WERI-Rb-1 (cell line): ENCODE data around the gene PPP1R13L.

ENCODE experiments used
- DNase-seq: peaks from one replicate; pipeline ENCODE4 v3.0.0-alpha.2; 2020
- H3K27ac ChIP-seq: fragments of 250-450 bp; sonication (Bioruptor Pico); 2 replicates; pipeline ENCODE4 v1.5.1; 2020; ENCODE audit warnings: mild to moderate bottlenecking, moderate library complexity
- H3K27me3 ChIP-seq: fragments of 250-450 bp; sonication (Bioruptor Pico); 2 replicates; pipeline ENCODE4 v1.5.1; 2021; ENCODE audit warnings: mild to moderate bottlenecking, low read depth, moderate library complexity; ENCODE audit not compliant: insufficient read depth, severe bottlenecking
- H3K36me3 ChIP-seq: fragments of 250-450 bp; sonication (Bioruptor Pico); 2 replicates; pipeline ENCODE4 v1.5.1; 2020; ENCODE audit warnings: mild to moderate bottlenecking, moderate library complexity
- H3K4me3 ChIP-seq: 2 replicates; pipeline ENCODE4 v1.5.1; 2011; ENCODE audit warnings: low read depth, mild to moderate bottlenecking, control low read depth, low read length
- H3K9me3 ChIP-seq: fragments of 250-450 bp; sonication (Bioruptor Pico); 2 replicates; pipeline ENCODE4 v1.5.1; 2021; ENCODE audit warnings: mild to moderate bottlenecking, moderate library complexity; ENCODE audit not compliant: severe bottlenecking
- TF ChIP-seq, protein P1 (sequence below): IDR thresholded peaks from 2 replicates; pipeline ENCODE4 v1.5.1; 2011; ENCODE audit warnings: low read depth, mild to moderate bottlenecking, control low read depth, inconsistent platforms, low read length

The PPP1R13L gene

DNA sequence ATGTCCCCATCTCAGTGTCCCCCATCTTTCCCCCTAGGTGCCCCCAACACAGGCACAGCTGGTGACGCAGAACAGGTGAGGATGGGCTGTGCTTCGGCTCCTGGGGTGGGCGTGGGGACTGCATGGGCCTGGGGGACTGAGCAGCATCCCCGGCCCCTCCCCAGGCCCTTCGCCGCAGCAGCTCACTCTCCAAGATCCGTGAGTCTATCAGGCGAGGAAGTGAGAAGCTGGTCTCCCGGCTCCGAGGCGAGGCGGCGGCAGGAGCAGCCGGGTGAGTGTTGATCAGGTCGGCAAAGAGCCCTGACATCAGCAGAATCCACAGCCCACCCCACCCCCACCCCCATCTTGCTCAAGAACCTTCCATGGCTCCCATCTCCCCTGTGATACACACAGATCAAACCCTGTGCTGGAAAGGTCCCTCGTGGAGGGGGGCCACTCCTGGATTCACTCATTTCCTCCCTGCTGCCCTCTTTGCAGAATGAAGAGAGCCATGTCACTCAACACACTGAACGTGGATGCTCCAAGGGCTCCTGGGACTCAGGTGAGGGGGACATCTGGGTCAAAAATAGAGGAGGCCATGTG, 54.3 kb downstream of the PPP1R13L start:
- H3K36me3 ChIP-seq, result peaks cover 48% of the 10 kb centered on the region
- DNase-seq, result no peak
- no peaks in the 10 kb centered on the region for H3K9me3 ChIP-seq
- TF ChIP-seq, protein P1, sequence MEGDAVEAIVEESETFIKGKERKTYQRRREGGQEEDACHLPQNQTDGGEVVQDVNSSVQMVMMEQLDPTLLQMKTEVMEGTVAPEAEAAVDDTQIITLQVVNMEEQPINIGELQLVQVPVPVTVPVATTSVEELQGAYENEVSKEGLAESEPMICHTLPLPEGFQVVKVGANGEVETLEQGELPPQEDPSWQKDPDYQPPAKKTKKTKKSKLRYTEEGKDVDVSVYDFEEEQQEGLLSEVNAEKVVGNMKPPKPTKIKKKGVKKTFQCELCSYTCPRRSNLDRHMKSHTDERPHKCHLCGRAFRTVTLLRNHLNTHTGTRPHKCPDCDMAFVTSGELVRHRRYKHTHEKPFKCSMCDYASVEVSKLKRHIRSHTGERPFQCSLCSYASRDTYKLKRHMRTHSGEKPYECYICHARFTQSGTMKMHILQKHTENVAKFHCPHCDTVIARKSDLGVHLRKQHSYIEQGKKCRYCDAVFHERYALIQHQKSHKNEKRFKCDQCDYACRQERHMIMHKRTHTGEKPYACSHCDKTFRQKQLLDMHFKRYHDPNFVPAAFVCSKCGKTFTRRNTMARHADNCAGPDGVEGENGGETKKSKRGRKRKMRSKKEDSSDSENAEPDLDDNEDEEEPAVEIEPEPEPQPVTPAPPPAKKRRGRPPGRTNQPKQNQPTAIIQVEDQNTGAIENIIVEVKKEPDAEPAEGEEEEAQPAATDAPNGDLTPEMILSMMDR, result no peak
- H3K27ac ChIP-seq, result no peak overlapping the region
- H3K4me3 ChIP-seq, result no peak overlapping the region
- no peaks in the 10 kb centered on the region for H3K27me3 ChIP-seq

DNA sequence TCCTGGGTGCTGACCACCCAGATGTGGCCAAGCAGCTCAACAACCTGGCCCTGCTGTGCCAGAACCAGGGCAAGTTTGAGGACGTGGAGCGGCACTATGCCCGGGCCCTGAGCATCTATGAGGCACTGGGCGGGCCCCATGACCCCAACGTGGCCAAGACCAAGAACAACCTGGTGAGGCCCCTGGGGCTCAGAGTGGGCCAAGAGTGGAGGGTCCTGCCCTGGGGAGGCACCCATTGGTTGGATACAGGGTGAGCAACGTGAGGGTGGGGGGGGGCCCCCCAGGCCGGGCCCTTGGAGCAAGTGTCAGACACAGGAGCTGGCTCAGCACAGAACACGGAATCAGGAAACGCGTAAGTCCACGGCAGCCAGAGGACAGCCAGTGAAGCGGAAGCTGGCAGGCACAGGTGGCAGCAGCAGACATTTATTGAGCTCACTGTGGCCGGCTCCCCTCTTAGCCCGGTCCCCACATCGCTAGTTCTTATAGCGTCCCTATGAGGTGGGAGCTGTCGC, 55.4 kb downstream of the PPP1R13L start:
- Histone ChIP-seq H3K27ac (no peak overlapping the region), H3K4me3 (no peak overlapping the region), H3K9me3 (no peaks in the 10 kb centered on the region), H3K36me3 (peaks cover 40% of the 10 kb centered on the region), H3K27me3 (no peaks in the 10 kb centered on the region)
- no peak for DNase-seq
- TF ChIP-seq, protein P1, result no peak

DNA sequence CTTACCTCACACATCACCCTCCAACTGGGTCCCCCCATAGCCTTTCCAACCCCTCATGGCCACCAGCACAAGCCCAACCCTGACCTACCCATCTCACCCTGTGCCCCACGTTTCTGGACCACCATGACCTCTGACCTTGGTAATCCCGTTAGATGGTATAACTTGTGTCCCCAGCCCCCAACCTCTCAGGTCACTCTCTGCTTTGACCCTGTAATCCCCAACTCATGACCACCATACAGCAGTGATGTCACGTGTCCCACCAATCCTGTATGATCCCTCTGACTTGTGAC, 55.8 kb downstream of the PPP1R13L start:
- Histone ChIP-seq H3K27ac (no peak overlapping the region), H3K9me3 (no peaks in the 10 kb centered on the region), H3K4me3 (no peak overlapping the region), H3K36me3 (peaks cover 36% of the 10 kb centered on the region), H3K27me3 (no peaks in the 10 kb centered on the region)
- TF ChIP-seq, protein P1, result no peak
- DNase-seq, result no peak

DNA sequence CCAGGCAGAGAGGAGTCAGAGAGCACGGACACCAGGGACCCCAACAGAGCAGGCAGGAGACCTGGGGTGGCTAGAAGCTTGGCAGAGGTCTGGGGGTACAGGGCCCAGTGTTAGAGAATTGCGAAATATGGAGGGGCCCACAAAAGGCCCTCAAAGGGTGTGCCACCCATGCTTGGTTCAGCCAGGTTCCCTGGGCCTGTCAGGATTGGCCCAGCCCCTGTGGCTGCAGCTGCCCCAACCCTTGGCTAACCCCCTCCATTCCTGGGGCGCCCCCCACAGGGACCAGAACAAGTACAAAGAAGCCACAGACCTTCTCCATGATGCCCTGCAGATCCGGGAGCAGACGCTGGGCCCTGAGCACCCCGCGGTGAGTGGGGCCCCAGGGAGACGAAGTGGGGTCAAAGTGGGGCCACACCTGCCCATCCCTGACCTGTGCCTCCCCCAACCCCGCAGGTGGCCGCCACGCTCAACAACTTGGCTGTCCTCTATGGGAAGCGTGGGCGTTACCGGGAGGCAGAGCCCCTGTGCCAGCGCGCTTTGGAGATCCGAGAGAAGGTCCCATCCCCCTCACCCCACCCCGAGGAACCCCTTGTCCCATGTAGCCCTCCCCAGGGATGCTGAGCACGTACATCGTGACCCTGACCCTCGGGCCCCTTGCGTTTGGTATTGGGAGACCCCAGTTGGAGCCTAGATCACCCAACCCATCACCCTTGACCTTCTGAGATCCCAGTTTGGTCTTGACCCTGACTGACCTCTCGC, 56.3 kb downstream of the PPP1R13L start:
- TF ChIP-seq, protein P1, result no peak
- H3K27ac ChIP-seq, result no peak overlapping the region
- H3K9me3 ChIP-seq, result no peaks in the 10 kb centered on the region
- H3K27me3 ChIP-seq, result no peaks in the 10 kb centered on the region
- no peak for DNase-seq
- peaks cover 31% of the 10 kb centered on the region for H3K36me3 ChIP-seq
- H3K4me3 ChIP-seq, result no peak overlapping the region

DNA sequence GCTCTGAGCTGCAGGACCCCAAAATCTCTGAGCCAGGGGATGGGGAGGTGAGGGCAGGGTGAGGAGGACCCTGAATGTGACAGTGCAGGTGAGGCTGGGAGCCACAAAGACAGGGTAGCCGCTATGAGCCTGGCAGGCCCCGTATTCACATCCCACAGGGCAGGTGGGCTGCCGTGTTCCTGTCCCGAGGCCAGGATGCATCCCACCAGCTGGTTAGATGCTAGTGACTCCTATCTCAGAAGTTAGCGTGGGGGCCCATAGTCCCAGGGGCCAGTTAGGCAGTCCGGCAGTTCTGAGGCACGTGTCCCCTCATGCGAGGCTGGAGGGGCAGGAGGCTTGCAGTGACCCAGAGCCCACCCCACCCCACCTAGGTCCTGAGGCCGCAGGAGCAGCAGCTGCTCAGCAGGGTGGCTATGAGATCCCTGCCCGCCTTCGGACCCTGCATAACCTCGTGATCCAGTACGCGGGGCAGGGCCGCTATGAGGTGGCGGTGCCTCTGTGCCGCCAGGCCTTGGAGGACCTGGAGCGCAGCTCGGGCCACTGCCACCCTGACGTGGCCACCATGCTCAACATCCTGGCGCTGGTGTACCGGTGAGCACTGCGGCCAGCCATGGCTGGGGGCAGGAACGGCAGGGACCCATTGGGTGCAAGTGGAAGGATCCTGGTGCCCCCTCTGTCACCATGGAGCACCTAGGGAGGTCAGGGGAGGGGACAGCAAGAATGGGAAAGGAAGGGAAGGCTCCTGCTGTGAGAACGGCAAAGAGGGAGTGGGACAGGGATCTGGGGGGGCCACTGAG, 57.1 kb downstream of the PPP1R13L start:
- Histone ChIP-seq H3K9me3 (no peaks in the 10 kb centered on the region), H3K27ac (no peak overlapping the region), H3K4me3 (no peak overlapping the region), H3K36me3 (peaks cover 25% of the 10 kb centered on the region), H3K27me3 (no peaks in the 10 kb centered on the region)
- TF ChIP-seq, protein P1, result no peak
- DNase-seq, result no peak
